ENCODE data around the gene SNED1. TPM values are rescaled to one million over a fixed set of nuclear protein-coding genes. Genes with fewer than 3 reads are reported as not detected.

Gene SNED1
- total RNA-seq, 4 donors from 2014 or later: 18.5 to 87.1 (median 21.9) TPM

GRCh38 chr2:241114836-241115235 lies 116.4 kb downstream of the SNED1 start:
- H3K4me3 ChIP-seq: no peak overlapping the region
- intact Hi-C loops (cut with DNase I; ENCODE audit: low total_unique reads): no loop called here

GRCh38 chr2:241115361-241115760 lies 116.9 kb downstream of the SNED1 start:
- Histone ChIP-seq H3K27me3 (no peaks in the 10 kb centered on the region), H3K36me3 (no peaks in the 10 kb centered on the region), H3K27ac (no peak overlapping the region), H3K9me3 (no peaks in the 10 kb centered on the region), H3K4me3 (no peak overlapping the region), H3K4me1 (no peaks in the 10 kb centered on the region)
- TF ChIP-seq POLR2A (IDR thresholded peaks at IDR 0.05): no peak
- TF ChIP-seq, protein P1, sequence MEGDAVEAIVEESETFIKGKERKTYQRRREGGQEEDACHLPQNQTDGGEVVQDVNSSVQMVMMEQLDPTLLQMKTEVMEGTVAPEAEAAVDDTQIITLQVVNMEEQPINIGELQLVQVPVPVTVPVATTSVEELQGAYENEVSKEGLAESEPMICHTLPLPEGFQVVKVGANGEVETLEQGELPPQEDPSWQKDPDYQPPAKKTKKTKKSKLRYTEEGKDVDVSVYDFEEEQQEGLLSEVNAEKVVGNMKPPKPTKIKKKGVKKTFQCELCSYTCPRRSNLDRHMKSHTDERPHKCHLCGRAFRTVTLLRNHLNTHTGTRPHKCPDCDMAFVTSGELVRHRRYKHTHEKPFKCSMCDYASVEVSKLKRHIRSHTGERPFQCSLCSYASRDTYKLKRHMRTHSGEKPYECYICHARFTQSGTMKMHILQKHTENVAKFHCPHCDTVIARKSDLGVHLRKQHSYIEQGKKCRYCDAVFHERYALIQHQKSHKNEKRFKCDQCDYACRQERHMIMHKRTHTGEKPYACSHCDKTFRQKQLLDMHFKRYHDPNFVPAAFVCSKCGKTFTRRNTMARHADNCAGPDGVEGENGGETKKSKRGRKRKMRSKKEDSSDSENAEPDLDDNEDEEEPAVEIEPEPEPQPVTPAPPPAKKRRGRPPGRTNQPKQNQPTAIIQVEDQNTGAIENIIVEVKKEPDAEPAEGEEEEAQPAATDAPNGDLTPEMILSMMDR (IDR thresholded peaks at IDR 0.05): no peak
- intact Hi-C loops (cut with DNase I; ENCODE audit: low total_unique reads): no loop called here
- no peak for DNase-seq

More at GRCh38 chr2:241114836-241115235, 116.4 kb downstream of the SNED1 start:
- Histone ChIP-seq H3K36me3 (no peaks in the 10 kb centered on the region), H3K9me3 (no peaks in the 10 kb centered on the region), H3K27ac (no peak overlapping the region), H3K4me1 (no peaks in the 10 kb centered on the region), H3K27me3 (no peaks in the 10 kb centered on the region)
- no peak for DNase-seq
- TF ChIP-seq, protein P1 (IDR thresholded peaks at IDR 0.05): no peak
- no peak for TF ChIP-seq POLR2A (IDR thresholded peaks at IDR 0.05)

GRCh38 chr2:241116606-241117560 lies 118.5 kb downstream of the SNED1 start:
- H3K9me3 ChIP-seq: no peaks in the 10 kb centered on the region
- DNase-seq: no peak
- H3K27ac ChIP-seq: no peak overlapping the region
- intact Hi-C loops (cut with DNase I; ENCODE audit: low total_unique reads): no loop called here
- H3K4me1 ChIP-seq: no peaks in the 10 kb centered on the region
- no peaks in the 10 kb centered on the region for H3K36me3 ChIP-seq
- H3K27me3 ChIP-seq: no peaks in the 10 kb centered on the region
- no peak for TF ChIP-seq POLR2A (IDR thresholded peaks at IDR 0.05)
- TF ChIP-seq, protein P1 (IDR thresholded peaks at IDR 0.05): no peak
- no peak overlapping the region for H3K4me3 ChIP-seq

GRCh38 chr2:241118737-241119505 lies 120.5 kb downstream of the SNED1 start:
- Histone ChIP-seq H3K4me1 (no peaks in the 10 kb centered on the region), H3K27me3 (no peaks in the 10 kb centered on the region)
- DNase-seq: no peak

More at GRCh38 chr2:241118737-241119505, 120.5 kb downstream of the SNED1 start:
- no peaks in the 10 kb centered on the region for H3K36me3 ChIP-seq
- intact Hi-C loops (cut with DNase I; ENCODE audit: low total_unique reads): no loop called here
- H3K27ac ChIP-seq: no peak overlapping the region
- TF ChIP-seq, protein P1 (IDR thresholded peaks at IDR 0.05): no peak
- no peak for TF ChIP-seq POLR2A (IDR thresholded peaks at IDR 0.05)
- no peaks in the 10 kb centered on the region for H3K9me3 ChIP-seq
- H3K4me3 ChIP-seq: no peak overlapping the region
